Stimulated activated CD4-positive, alpha-beta T cell treated with anti-CD3 and anti-CD28 coated beads, Interleukin-12 subunit alpha, Interleukin-12 subunit beta, amount 100 ng/mL, for 24 hours (primary cell): ENCODE results near the gene MLN.
A peak's percentile ranks its signal among the peaks of the same experiment; 100 is the strongest.

ENCODE experiments used
- DNase-seq, 2 experiments: peaks; one replicate each; pipeline ENCODE4 v3.0.0-alpha.2; 2020; ENCODE audit warnings: low read depth in 2 of 2

Gene MLN

GRCh38 chr6:33813990-33814985, 10.5 kb upstream of the MLN start:
- no peak for DNase-seq

- no peak for DNase-seq
Measured at GRCh38 chr6:33813246-33813904, 9.6 kb upstream of the MLN start.

GRCh38 chr6:33812669-33813068, 8.9 kb upstream of the MLN start:
- DNase-seq, result peak in 1 of 2 experiments; percentile 18

GRCh38 chr6:33809594-33809993, 5.8 kb upstream of the MLN start:
- DNase-seq, result no peak

- no peak for DNase-seq
Measured at GRCh38 chr6:33808641-33809180, 4.9 kb upstream of the MLN start.

GRCh38 chr6:33807606-33808005, 3.8 kb upstream of the MLN start:
- DNase-seq, result no peak

- DNase-seq, result no peak
Measured at GRCh38 chr6:33806841-33807240, 3.0 kb upstream of the MLN start.

GRCh38 chr6:33802186-33802958, 1.4 kb downstream of the MLN start:
- DNase-seq, result no peak

GRCh38 chr6:33801611-33802010, 2.2 kb downstream of the MLN start:
- DNase-seq, result no peak

- DNase-seq, result no peak
Measured at GRCh38 chr6:33800248-33800969, 3.4 kb downstream of the MLN start.

- no peak for DNase-seq
Measured at GRCh38 chr6:33799454-33800113, 4.2 kb downstream of the MLN start.

- DNase-seq, result no peak
Measured at GRCh38 chr6:33798343-33798848, 5.4 kb downstream of the MLN start.

- DNase-seq, result no peak
Measured at GRCh38 chr6:33797626-33798342, 6.0 kb downstream of the MLN start.

- DNase-seq, result no peak
Measured at GRCh38 chr6:33794910-33795623, 8.7 kb downstream of the MLN start.

- no peak for DNase-seq
Measured at GRCh38 chr6:33792981-33793380, 10.8 kb downstream of the MLN start.

- DNase-seq, result no peak
Measured at GRCh38 chr6:33791620-33792019, 12.2 kb downstream of the MLN start.

GRCh38 chr6:33790910-33791309, 12.9 kb downstream of the MLN start:
- no peak for DNase-seq

- DNase-seq, result no peak
Measured at GRCh38 chr6:33790379-33790778, 13.4 kb downstream of the MLN start.

GRCh38 chr6:33789550-33789895, 14.3 kb downstream of the MLN start:
- DNase-seq, result no peak
